HuH-7.5 (cell line): Measurements from ENCODE around the gene PRKCE.

ENCODE experiments used
- DNase-seq: peaks from one replicate; pipeline ENCODE4 v3.0.0; 2011; ENCODE audit warnings: low spot score

PRKCE gene

DNA sequence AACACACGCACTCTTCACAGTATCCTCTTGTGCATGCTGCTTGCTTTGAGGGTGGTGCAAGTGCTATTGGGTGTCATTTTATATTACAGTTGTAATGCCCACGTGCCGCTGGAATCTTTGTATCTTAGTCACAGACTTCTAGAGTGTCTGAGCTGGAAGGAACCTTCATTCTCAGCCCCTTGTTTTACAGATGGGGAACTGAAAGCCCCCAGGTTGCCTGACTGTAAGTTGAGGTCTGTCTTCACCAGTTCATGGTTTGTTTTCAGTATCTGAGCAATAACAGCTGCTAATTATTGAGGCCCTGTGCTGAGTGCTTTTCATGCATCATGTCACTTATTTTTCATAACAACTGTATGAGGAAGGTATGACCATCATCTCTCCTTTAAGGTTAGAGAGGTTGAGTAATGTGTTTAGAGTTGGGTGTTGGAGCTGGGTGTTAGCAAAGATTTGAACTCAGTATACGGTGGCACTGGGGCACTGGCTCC is 77.0 kb downstream of the PRKCE start:
- DNase-seq = no peak

DNA sequence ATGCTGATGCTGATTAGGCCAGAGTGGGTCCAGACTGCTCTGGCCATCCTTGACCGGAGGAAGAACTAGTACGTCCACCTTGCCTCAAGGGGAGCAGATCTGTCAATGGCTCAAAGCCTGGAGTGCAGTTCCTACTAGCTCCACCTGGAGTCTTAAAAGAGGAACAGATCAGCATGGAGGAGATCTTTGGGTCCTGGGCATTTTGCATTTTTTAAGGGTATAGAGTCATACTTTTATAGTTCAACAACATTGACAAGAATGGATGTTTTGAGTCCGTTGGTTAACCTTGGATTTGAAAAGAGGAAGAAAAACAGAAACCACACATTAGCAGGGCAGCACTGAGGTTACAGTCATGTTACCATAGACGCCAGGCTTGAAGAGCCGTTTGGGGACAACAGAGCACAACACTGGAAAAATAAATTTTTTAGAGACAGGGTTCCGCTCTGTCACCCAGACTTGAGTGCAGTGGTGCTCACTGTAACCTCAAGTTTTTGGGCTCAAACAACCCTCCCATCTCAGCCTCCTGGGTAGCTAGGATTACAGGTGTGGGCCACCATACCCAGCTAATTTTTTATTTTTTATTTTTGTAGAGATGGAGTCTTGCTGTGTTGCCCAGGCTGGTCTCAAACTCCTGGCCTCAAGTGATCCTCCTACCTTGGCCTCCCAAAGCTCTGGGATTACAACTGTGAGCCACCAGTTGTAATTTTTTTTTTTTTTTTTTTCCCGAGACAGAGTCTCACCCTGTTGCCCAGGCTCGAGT is 78.5 kb downstream of the PRKCE start:
- DNase-seq = peak; percentile 31

DNA sequence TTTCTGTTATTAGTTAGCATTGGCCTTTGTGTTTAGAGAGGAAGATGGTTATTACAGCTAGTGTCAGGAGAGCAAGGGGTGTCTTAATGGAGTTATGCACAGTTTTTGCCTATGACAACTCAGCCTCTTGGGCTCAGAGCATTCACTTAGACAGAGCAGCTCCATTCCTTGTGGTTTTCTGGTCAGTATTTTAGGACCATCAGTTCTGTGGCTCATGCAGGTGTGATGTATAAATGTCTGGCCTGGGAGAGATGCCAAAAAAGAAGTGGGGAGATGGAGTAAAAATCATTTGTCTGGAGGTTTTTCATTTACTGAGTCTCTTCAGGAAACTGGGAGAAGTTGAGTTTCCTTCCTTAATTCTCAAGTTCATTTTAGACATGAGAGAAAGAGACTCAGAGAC is 79.7 kb downstream of the PRKCE start:
- DNase-seq = no peak

DNA sequence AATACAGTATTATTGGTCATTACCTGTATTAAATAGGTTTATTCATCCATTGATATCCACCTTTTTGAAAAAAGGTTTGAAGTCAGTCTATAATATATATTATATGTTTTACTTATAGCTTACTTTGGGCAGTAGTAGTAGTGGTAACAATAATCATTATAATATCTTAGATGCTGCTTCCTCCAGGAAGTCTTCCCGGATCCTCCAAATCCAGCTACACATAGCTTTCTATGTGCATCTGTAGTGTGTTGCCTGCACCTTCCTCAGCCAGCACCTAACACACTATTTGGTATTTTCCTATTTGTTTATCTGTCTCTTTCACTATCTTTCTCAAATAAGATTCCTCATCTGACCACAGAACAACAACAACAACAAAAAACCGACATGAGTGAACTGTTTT is 81.0 kb downstream of the PRKCE start:
- DNase-seq = no peak

- DNase-seq = no peak
Observed at GRCh38 chr2:45732946-45733345, 81.5 kb downstream of the PRKCE start.

DNA sequence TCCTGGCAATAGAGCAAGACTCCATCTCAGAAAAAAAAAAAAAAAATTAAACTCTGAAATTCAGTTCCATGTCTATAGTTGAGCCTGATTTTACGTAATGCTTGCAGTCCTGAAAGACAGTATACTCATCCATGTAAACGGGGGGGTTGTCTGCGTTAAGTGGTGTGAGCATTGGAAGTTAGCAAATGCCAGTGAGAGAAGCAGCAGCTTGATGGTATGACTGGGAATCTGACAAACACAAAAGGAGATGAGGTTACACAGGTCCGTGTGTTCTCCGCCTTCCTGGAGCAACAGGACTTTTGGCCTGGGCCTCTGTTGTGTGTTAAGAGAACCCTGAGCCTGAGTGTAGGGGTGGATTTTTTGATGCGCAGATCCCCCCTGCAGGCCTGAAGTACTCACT is 82.9 kb downstream of the PRKCE start:
- no peak for DNase-seq

- DNase-seq = no peak
Observed at GRCh38 chr2:45734952-45735351, 83.5 kb downstream of the PRKCE start.

- no peak for DNase-seq
Observed at GRCh38 chr2:45736757-45737704, 85.6 kb downstream of the PRKCE start.

GRCh38 chr2:45739796-45740485 is 88.5 kb downstream of the PRKCE start:
- DNase-seq = no peak

GRCh38 chr2:45741161-45741850 is 89.8 kb downstream of the PRKCE start:
- no peak for DNase-seq

- no peak for DNase-seq
Observed at GRCh38 chr2:45743531-45744396, 92.3 kb downstream of the PRKCE start.

DNA sequence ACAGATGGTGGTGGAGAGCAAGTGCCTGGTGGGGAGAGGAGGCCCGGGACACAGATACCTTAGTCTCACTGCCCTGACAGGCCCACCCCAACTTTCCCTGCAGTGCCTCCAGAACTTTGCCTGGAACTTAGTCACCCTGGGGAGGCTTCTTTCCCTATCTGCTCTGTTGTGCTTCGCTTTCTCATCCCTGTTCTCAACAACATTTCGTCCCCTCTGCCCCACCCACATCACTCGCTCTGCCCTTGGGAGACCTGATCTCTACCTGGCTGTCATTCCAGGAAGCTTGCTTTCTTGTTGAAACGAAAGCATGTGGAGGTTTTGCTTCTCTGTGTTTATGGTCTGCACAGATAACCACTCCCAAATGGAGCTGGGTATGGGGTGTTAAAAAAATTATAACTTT is 93.8 kb downstream of the PRKCE start:
- no peak for DNase-seq

DNA sequence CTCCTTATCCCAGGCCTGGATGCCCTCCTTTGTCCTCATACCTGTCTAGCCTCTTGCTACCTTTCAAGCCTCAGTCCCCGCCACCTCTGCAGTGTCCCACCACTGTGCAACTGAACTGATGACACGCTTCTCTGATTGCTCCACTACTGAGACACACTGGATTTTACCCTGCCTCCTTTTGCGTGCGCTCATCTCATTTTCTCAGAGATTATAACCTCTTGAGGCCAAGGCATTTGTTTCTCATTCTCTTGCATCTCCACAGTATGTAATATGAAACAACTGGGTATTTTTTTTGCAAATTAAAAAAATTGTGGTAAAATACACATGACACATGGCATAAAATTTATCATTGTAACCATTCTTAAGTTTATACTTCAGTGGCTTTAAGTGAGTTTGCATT is 95.4 kb downstream of the PRKCE start:
- DNase-seq = no peak

- DNase-seq = no peak
Observed at GRCh38 chr2:45747363-45747762, 95.9 kb downstream of the PRKCE start.

DNA sequence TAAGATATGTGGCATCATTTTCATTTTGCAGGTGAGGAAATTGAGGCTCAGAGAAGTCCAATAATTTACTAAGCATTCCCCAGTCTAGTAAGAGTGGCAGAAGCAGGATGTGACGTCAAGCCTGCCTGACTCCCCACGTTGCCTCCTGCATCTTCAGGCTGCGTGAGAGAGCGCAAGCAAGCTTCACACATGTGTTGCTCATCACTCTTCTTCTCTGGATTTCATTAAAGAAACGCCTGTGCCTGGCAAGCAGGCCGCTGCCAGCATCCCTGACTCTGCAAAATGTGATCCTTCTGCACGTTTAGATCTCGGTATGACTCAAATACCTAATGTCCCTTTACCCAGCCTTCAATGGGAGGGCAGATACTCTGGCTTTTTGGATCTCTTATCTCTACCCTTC is 96.8 kb downstream of the PRKCE start:
- no peak for DNase-seq

- DNase-seq = no peak
Observed at GRCh38 chr2:45750001-45750400, 98.5 kb downstream of the PRKCE start.

DNA sequence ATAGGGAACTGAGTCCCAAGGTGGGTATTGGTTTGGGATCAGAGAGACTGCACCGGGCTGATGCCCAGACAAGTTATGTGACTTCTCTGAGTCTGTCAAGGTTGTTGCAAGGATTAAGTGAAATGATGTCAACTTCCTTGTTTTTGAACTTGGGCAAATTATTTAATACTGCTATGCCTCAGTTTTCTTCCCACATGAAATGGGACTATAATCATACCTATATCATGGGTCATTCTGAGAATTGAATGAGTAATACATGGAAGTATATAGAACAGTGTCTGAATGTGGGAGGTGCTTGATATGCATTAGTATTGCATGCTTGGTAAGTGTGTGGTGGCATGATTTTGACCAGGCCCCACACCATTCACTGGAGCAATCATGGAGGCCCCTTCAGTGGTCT is 99.0 kb downstream of the PRKCE start:
- no peak for DNase-seq

GRCh38 chr2:45753381-45753780 is 101.9 kb downstream of the PRKCE start:
- no peak for DNase-seq

GRCh38 chr2:45754131-45755010 is 102.9 kb downstream of the PRKCE start:
- DNase-seq = no peak
